ENCODE results near the gene KDM2B. TPM values are rescaled to one million over a fixed set of nuclear protein-coding genes. Genes with fewer than 3 reads are reported as not detected.

The KDM2B gene
- polyA plus RNA-seq, 1 experiment = 15.0 TPM

DNA sequence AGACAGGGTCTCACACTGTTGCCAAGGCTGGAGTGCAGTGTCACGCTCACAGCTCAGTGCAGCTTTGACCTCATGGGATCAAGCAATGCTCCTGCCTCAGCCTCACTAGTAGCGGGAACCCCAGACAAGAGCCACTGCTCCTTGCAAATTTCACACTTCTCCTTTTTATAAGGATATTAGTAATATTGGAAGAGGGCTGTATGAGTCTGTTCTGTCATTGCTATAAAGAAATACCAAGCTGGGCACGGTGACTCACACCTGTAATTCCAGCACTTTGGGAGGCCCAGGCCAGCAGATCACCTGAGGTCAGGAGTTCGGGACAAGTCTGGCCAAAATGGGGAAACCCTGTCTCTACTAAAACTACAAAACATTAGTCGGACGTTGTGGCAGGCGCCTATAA is 32.6 kb upstream of the KDM2B start:
- Histone ChIP-seq H3K4me3 (ENCODE audit: low read depth, low read length) (no peak overlapping the region), H3K36me3 (ENCODE audit: control insufficient read depth, insufficient read depth, low read length) (no peaks in the 10 kb centered on the region), H3K27me3 (ENCODE audit: control insufficient read depth, insufficient read depth, low read length) (no peaks in the 10 kb centered on the region; the same call in 1 of the 2 replicates)
- CTCF ChIA-PET = no interaction called here
- TF ChIP-seq, protein P1, sequence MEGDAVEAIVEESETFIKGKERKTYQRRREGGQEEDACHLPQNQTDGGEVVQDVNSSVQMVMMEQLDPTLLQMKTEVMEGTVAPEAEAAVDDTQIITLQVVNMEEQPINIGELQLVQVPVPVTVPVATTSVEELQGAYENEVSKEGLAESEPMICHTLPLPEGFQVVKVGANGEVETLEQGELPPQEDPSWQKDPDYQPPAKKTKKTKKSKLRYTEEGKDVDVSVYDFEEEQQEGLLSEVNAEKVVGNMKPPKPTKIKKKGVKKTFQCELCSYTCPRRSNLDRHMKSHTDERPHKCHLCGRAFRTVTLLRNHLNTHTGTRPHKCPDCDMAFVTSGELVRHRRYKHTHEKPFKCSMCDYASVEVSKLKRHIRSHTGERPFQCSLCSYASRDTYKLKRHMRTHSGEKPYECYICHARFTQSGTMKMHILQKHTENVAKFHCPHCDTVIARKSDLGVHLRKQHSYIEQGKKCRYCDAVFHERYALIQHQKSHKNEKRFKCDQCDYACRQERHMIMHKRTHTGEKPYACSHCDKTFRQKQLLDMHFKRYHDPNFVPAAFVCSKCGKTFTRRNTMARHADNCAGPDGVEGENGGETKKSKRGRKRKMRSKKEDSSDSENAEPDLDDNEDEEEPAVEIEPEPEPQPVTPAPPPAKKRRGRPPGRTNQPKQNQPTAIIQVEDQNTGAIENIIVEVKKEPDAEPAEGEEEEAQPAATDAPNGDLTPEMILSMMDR (IDR thresholded peaks at IDR 0.05; ENCODE audit: insufficient read depth, low read depth, low read length) = no peak
- no peak for DNase-seq (ENCODE audit: low read depth)
- POLR2A ChIA-PET = no interaction called here

DNA sequence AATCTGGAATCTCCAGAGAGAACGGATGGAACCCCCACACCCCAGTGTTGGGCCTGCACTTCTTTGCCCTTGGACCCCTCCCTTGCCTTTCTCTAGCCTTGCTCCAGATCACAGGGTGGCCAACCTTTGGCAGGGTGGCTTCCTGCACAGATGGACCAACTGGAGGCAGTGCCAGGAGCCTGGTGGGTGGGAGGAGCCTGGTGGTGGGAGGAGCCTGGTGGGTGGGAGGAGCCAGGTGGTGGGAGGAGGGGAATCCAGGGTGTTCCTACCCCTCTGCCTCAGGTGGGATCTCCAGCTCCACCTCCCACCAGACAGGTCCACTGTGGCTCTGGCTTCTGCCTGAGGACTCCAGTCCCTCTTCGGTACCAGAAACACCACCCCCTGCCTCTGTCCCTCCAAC is 30.5 kb upstream of the KDM2B start:
- Histone ChIP-seq H3K27me3 (ENCODE audit: control insufficient read depth, insufficient read depth, low read length) (no peaks in the 10 kb centered on the region; the same call in 1 of the 2 replicates), H3K4me3 (ENCODE audit: low read depth, low read length) (no peak overlapping the region), H3K36me3 (ENCODE audit: control insufficient read depth, insufficient read depth, low read length) (no peaks in the 10 kb centered on the region)
- TF ChIP-seq, protein P1 (IDR thresholded peaks at IDR 0.05; ENCODE audit: insufficient read depth, low read depth, low read length) = no peak
- DNase-seq (ENCODE audit: low read depth) = no peak
- ChIA-PET CTCF (interaction anchor here (1.3 to 1.6 kb wide), 2 partner anchors 13 to 183 kb away, joined by 3 to 5 read pairs; no protein-coding TSS in a partner anchor), POLR2A (no interaction called here)

DNA sequence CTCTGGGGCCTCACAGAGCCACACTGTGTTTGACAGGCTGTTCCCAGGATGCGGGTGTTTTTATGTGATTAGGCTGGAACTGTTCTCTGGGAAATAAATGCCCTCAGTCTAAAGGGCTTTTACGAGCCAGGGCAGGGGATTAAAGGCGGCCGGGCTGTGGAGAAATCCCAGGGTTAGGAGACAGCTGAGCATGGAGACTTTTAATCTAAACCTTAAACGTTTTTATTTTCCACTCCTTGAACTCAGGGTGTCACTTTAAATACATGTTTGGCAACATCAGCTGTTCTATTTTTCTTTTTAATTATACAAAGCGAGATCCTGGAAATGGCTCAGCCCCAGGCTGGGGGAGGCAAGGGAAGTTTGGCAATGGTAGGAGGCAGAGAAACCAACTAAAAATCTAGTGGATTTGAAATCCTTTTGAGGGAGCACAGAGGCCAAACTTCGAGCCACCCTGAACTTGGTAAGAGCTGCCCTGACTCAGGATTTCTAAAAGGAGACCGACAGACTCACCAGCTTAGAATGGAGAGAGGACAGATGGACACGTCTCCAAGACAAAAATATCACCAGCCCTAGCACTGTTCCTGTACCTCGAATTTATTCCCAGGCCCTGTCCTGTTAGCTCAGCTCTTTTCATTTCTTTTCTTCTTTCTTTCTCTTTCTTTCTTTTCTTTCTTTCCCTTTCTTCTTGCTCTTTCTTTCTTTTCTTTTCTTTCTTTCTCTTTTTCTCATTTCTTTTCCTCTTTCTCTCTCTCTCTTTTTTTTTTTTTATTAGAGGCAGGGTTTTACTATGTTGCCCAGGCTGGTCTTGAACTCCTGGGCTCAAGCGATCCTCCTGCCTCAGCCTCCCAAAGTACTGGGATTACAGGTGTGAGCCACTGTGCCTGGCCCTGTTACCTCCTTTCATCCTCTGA is 29.7 kb upstream of the KDM2B start:
- H3K4me3 ChIP-seq (ENCODE audit: low read depth, low read length) = no peak overlapping the region
- H3K36me3 ChIP-seq (ENCODE audit: control insufficient read depth, insufficient read depth, low read length) = no peaks in the 10 kb centered on the region
- H3K27me3 ChIP-seq (ENCODE audit: control insufficient read depth, insufficient read depth, low read length) = no peaks in the 10 kb centered on the region; the same call in 1 of the 2 replicates
- TF ChIP-seq, protein P1 (IDR thresholded peaks at IDR 0.05; ENCODE audit: insufficient read depth, low read depth, low read length) = no peak
- CTCF ChIA-PET = interaction anchor here (0.9 to 1.6 kb wide), 5 partner anchors 9 to 184 kb away, joined by 3 to 5 read pairs (median 4); no protein-coding TSS in a partner anchor
- POLR2A ChIA-PET = interaction anchor here (0.5 to 0.6 kb wide), 2 partner anchors 201 to 210 kb away, joined by 4 read pairs; no protein-coding TSS in a partner anchor
- DNase-seq (ENCODE audit: low read depth) = no peak

DNA sequence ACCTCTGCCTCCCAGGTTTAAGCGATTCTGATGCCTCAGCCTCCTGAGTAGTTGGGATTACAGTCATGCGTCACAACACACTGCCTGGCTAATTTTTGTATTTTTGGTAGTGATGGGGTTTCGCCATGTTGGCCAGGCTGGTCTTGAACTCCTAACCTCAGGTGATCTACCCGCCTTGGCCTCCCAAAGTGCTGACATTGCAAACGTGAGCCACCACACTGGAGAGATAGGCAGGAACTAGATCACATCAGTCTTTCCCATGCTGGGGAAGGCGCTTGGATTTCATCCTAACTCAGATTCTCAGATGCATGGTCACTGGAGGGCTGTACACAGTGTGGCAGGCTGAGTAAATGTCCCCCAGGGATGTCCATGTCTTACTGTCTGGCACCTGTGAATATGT is 27.5 kb upstream of the KDM2B start:
- no peaks in the 10 kb centered on the region for H3K36me3 ChIP-seq (ENCODE audit: control insufficient read depth, insufficient read depth, low read length)
- H3K4me3 ChIP-seq (ENCODE audit: low read depth, low read length) = no peak overlapping the region
- no peaks in the 10 kb centered on the region; the same call in 1 of the 2 replicates for H3K27me3 ChIP-seq (ENCODE audit: control insufficient read depth, insufficient read depth, low read length)
- TF ChIP-seq, protein P1 (IDR thresholded peaks at IDR 0.05; ENCODE audit: insufficient read depth, low read depth, low read length) = no peak
- CTCF ChIA-PET = no interaction called here
- no peak for DNase-seq (ENCODE audit: low read depth)
- POLR2A ChIA-PET = no interaction called here

DNA sequence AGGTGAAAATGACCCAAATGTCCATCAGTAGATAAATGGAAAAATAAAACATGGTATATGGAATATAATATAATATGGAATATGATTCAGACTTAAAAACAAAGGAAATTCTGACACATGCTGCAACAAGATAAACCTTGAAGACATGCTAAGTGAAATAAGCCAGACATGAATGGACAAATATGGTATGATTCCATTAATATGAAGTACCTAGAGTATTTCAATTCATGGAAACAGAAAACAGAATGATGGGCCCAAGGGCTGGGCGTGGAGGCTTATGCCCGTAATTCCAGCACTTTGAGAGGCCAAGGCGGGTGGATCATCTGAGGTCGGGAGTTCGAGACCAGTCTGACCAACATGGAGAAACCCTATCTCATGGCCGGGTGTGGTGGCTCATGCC is 22.8 kb upstream of the KDM2B start:
- TF ChIP-seq, protein P1 (IDR thresholded peaks at IDR 0.05; ENCODE audit: insufficient read depth, low read depth, low read length) = no peak
- Histone ChIP-seq H3K36me3 (ENCODE audit: control insufficient read depth, insufficient read depth, low read length) (no peaks in the 10 kb centered on the region), H3K27me3 (ENCODE audit: control insufficient read depth, insufficient read depth, low read length) (no peaks in the 10 kb centered on the region), H3K4me3 (ENCODE audit: low read depth, low read length) (no peak overlapping the region)
- CTCF ChIA-PET = no interaction called here
- POLR2A ChIA-PET = no interaction called here
- no peak for DNase-seq (ENCODE audit: low read depth)
